ENCODE data around the gene ING5. TPM values are rescaled to one million over a fixed set of nuclear protein-coding genes. Genes with fewer than 3 reads are reported as not detected.

Gene ING5
- total RNA-seq, 1 donor from 2014 or later: 38.3 TPM

GRCh38 chr2:241672243-241673188 lies 29.3 kb upstream of the ING5 start:
- Mint-ChIP-seq H3K4me3 (ENCODE audit: unreplicated experiment) (no peak overlapping the region), H3K36me3 (ENCODE audit: unreplicated experiment) (no peaks in the 10 kb centered on the region), H3K9me3 (ENCODE audit: unreplicated experiment) (peaks cover 6% of the 10 kb centered on the region), H3K27me3 (ENCODE audit: unreplicated experiment) (peaks cover 7% of the 10 kb centered on the region), H3K4me1 (ENCODE audit: low read depth, unreplicated experiment) (no peaks in the 10 kb centered on the region), H3K27ac (ENCODE audit: unreplicated experiment) (no peak overlapping the region)
- TF ChIP-seq CTCF (IDR thresholded peaks at IDR 0.05; ENCODE audit: partially characterized antibody, unreplicated experiment): no peak
- no peak for DNase-seq

DNA sequence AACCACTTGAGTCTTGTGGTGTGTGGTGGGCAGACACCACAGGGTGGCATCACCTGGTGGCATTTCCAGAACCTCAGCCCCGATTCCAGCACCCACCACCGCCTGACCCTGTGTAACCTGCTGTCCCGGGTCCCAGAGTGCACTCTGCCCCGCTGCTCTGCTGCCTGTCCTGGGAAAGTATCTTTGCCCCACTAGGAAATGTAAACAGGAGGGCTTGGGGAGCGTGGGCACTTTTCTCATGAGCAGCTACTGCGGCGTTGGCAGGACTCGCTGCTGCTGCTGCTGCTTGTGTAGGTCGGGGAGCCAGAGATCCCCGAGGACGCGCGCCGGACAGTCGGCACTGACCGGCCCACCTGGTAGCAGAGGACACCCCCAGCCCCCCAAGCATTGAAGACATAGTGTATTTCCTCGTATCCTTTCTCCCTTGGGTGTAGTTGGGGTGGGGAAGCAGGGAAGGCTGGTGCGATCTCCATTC lies 28.6 kb upstream of the ING5 start:
- no peak overlapping the region for H3K4me3 Mint-ChIP-seq (ENCODE audit: unreplicated experiment)
- no peak overlapping the region for H3K27ac Mint-ChIP-seq (ENCODE audit: unreplicated experiment)
- no peak for DNase-seq
- H3K27me3 Mint-ChIP-seq (ENCODE audit: unreplicated experiment): peaks cover 7% of the 10 kb centered on the region
- no peak for TF ChIP-seq CTCF (IDR thresholded peaks at IDR 0.05; ENCODE audit: partially characterized antibody, unreplicated experiment)
- peaks cover 6% of the 10 kb centered on the region for H3K9me3 Mint-ChIP-seq (ENCODE audit: unreplicated experiment)
- no peaks in the 10 kb centered on the region for H3K4me1 Mint-ChIP-seq (ENCODE audit: low read depth, unreplicated experiment)
- no peaks in the 10 kb centered on the region for H3K36me3 Mint-ChIP-seq (ENCODE audit: unreplicated experiment)

GRCh38 chr2:241673797-241674725 lies 27.8 kb upstream of the ING5 start:
- no peak for DNase-seq
- no peaks in the 10 kb centered on the region for H3K4me1 Mint-ChIP-seq (ENCODE audit: low read depth, unreplicated experiment)
- H3K9me3 Mint-ChIP-seq (ENCODE audit: unreplicated experiment): peaks cover 6% of the 10 kb centered on the region
- H3K27me3 Mint-ChIP-seq (ENCODE audit: unreplicated experiment): peaks cover 7% of the 10 kb centered on the region
- no peaks in the 10 kb centered on the region for H3K36me3 Mint-ChIP-seq (ENCODE audit: unreplicated experiment)
- TF ChIP-seq CTCF (IDR thresholded peaks at IDR 0.05; ENCODE audit: partially characterized antibody, unreplicated experiment): no peak
- no peak overlapping the region for H3K27ac Mint-ChIP-seq (ENCODE audit: unreplicated experiment)
- H3K4me3 Mint-ChIP-seq (ENCODE audit: unreplicated experiment): no peak overlapping the region

- no peaks in the 10 kb centered on the region for H3K4me1 Mint-ChIP-seq (ENCODE audit: low read depth, unreplicated experiment)
- no peak for TF ChIP-seq CTCF (IDR thresholded peaks at IDR 0.05; ENCODE audit: partially characterized antibody, unreplicated experiment)
- no peaks in the 10 kb centered on the region for H3K36me3 Mint-ChIP-seq (ENCODE audit: unreplicated experiment)
- H3K27me3 Mint-ChIP-seq (ENCODE audit: unreplicated experiment): peaks cover 10% of the 10 kb centered on the region
- no peak overlapping the region for H3K4me3 Mint-ChIP-seq (ENCODE audit: unreplicated experiment)
- H3K9me3 Mint-ChIP-seq (ENCODE audit: unreplicated experiment): peaks cover 8% of the 10 kb centered on the region
- DNase-seq: no peak
- no peak overlapping the region for H3K27ac Mint-ChIP-seq (ENCODE audit: unreplicated experiment)
Observed at GRCh38 chr2:241675885-241676284, 26.0 kb upstream of the ING5 start.

Data from glutamatergic neuron (in vitro differentiated cells).